22Rv1 (cell line): ENCODE data around the gene MYRIP.

Source experiments
- ZFX ChIP-seq: fragments of 450-650 bp; IDR thresholded peaks from 2 replicates; pipeline ENCODE4 v1.6.1; 2017; ENCODE audit warnings: antibody characterized with exemption, borderline replicate concordance
- TF ChIP-seq, protein P1 (sequence below): fragments of 450-650 bp; IDR thresholded peaks from 2 replicates; pipeline ENCODE4 v1.5.1; 2017; ENCODE audit warnings: mild to moderate bottlenecking

DNA sequence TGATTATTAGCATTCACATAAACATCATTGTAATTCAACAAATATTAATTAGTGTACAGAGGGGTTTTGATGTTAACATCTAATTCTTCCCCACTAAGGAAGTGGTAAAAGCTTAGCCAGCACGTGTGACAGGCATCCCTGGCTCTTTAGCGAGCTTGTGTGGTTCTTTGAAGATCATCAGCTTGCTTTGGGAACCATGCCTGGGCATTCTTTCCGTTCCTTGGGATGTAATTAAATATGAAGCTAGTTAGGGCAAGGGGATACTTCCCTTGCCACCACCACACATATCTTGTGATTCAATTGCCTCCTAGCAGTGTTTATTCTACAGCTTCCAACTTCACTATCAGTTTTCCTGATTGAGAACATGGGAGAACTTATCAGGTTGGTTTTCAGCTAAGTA is 246.5 kb downstream of the MYRIP start:
- TF ChIP-seq, protein P1, sequence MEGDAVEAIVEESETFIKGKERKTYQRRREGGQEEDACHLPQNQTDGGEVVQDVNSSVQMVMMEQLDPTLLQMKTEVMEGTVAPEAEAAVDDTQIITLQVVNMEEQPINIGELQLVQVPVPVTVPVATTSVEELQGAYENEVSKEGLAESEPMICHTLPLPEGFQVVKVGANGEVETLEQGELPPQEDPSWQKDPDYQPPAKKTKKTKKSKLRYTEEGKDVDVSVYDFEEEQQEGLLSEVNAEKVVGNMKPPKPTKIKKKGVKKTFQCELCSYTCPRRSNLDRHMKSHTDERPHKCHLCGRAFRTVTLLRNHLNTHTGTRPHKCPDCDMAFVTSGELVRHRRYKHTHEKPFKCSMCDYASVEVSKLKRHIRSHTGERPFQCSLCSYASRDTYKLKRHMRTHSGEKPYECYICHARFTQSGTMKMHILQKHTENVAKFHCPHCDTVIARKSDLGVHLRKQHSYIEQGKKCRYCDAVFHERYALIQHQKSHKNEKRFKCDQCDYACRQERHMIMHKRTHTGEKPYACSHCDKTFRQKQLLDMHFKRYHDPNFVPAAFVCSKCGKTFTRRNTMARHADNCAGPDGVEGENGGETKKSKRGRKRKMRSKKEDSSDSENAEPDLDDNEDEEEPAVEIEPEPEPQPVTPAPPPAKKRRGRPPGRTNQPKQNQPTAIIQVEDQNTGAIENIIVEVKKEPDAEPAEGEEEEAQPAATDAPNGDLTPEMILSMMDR = no peak
- TF ChIP-seq ZFX = no peak
